GM04503 (cell line): Measurements from ENCODE around the gene RBMS1.
A peak's percentile ranks its signal among the peaks of the same experiment; 100 is the strongest.
"Not testable (repeated sequence)": the region's sequence is repeated elsewhere in the genome, so short reads cannot be mapped to it uniquely, and the experiment has no call there.

Source experiments
- DNase-seq: peaks from one replicate; pipeline ENCODE4 v3.0.0-alpha.2; 2012; ENCODE audit warnings: low read depth

RBMS1 gene

DNA sequence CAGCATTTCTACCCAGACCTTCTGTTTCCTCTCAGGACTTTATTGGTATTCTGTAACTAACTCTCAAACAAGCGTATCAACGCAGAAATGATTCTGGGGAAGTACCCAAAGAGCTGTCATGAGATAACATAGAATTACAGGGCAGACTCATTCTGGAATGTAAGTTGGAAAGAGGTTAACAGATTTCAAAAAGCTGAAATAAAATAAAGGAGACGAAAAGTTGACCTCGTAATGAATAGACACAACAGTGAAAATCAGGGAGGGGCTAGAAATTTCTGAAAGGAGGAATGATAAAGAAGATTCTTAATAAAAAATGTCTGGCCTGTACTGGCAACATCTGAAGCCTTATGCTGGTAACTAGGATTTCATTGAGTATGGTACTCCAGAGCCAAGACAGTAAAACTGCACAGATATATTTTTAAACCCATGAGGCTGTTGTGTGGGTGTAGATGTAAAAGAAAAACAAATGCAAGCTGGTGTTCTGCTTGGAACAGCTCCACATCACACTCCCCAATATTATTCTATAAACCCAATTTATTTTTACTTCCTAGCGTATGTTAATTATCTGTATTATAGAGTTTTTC is 23.9 kb downstream of the RBMS1 start:
- DNase-seq: peak; percentile 44

GRCh38 chr2:160469164-160469563 is 24.4 kb downstream of the RBMS1 start:
- no peak for DNase-seq

- DNase-seq: no peak
These were observed 26.5 kb downstream of the RBMS1 start for GRCh38 chr2:160467086-160467485.

- DNase-seq: no peak
These were observed 28.2 kb downstream of the RBMS1 start for GRCh38 chr2:160465406-160465805.

- no peak for DNase-seq
These were observed 28.6 kb downstream of the RBMS1 start for GRCh38 chr2:160465002-160465401.

DNA sequence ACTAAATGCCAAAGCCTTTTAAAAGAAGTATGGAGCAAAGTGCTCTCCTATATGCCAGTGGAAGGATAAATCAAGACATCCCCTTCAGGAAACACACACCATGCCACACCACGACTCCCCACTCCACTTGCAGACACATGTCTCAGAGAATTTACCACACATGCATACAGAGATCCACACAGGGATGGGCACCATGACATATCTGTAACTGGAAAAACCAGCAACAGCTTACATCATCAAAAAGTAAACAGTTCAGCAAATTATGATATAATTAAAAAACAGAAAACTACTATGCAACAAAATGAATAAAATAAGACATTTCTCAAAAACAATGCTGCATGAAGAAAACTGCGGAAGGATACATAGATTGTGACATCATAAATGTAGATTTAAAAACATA is 29.6 kb downstream of the RBMS1 start:
- DNase-seq: no peak

DNA sequence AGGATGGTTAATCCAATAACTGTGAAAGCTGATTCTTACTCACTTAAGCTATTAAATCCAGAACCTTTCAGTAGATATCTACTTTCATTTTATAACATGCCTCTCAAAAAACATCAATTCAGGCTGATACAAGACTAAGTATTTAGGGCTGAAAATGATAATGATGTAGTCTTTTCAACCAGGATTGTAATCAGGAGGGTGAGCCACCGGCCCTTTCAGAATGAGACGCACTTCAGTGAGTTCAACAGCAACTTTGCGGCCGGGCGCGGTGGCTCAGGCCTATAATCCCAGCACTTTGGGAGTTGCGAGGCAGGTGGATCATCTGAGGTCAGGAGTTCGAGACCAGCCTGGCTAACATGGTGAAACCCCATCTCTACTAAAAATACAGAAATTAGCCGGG is 30.4 kb downstream of the RBMS1 start:
- DNase-seq: no peak

GRCh38 chr2:160460333-160460731 is 33.3 kb downstream of the RBMS1 start:
- DNase-seq: no peak

- DNase-seq: no peak
These were observed 33.9 kb downstream of the RBMS1 start for GRCh38 chr2:160459538-160460332.

DNA sequence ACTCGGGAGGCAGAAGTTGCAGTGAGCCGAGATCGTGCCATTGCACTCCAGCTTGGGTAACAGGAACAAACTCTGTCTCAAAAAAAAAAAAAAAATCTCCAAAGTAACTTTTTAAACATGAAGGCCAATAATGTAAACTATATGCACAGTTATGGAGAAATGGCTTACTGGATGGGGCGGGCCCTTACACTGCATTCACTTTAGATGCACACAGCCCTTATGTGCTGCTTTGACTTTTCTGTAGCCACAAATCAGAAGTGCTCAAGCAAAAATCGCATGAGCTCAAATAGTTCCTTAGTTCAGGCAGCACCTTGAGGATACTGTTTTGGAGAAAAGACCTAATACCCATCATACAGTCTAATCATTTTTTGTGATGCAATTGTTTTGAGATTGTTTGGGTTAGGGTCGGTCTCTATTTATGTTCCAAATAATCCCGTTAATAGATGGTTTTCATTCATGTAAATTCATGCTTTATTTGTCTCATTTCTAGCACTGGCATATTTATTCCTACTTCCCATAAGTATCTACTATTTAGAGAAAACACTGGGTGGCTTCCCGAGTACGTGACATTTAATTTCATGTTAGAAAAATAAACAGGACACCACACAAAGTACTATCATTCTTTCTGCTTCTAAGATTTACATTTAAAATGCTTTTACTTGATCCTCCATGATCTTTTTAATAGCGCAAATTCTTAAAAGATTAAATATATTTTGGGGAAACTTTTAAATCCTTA is 34.7 kb downstream of the RBMS1 start:
- DNase-seq: no peak

DNA sequence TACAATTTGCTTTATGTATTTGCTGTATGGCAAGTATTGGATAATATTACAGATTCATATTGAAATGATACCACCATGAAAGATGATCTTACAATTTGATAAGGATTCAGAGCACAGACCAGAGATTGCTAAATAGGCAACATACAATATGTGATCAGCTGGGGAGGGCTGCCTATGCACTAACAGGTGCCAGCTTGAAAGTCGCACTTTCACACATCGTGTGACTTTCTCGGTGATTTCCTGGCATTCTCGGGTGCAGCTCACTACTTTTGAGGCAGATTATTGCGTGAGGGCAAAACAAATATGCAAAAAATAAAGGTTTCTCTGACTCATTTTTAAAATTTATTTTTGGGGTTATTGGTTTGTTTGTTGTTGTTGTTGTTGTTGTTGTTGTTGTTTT is 36.0 kb downstream of the RBMS1 start:
- no peak for DNase-seq

DNA sequence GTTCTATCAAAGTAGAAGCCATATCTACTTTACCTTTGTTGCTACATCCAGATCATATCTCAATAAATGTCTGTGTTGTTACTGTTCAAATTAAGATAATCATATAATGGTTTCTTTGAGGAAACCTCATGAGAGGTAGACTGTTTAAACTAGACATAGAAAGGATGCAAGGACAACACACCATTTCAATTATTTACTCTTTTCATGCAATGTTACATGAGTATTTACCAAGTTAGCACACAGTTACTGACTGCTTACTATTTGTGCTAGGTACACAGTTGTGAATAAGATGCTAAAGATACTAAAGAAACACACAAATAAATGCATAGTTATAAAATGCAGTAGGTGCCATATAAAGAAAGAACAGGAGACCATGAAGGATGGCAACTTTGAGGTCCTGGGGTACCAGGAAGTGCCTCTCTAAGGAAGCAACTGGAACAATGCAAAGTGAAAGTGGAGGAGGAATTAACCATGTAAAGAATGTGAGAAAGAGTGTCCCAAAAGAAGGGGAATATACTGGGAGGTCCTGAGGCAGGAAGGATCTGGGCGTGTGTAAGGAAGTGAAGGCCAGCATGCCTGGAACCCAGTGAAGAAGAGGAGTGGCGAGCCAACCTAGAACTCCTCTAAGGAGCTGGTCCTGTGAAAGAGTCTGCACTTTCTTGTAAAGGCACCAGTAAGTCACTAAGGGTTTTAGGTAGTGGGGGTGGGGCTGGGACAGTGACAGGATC is 39.4 kb downstream of the RBMS1 start:
- no peak for DNase-seq

- DNase-seq: no peak
These were observed 40.3 kb downstream of the RBMS1 start for GRCh38 chr2:160453111-160453820.

- DNase-seq: no peak
These were observed 43.1 kb downstream of the RBMS1 start for GRCh38 chr2:160450486-160450885.

DNA sequence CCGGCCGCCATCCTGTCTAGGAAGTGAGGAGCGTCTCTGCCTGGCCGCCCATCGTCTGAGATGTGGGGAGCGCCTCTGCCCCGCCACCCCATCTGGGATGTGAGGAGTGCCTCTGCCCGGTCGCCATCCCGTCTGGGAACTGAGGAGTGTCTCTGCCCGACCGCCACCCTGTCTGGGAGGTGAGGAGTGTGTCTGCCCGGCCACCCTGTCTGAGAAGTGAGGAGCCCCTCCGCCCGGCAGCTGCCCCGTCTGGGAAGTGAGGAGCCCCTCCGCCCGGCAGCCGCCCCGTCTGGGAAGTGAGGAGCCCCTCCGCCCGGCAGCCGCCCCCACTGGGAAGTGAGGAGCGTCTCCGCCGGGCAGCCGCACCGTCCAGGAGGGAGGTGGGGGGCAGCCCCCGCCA is 44.8 kb downstream of the RBMS1 start:
- not testable (repeated sequence) for DNase-seq

GRCh38 chr2:160445673-160446072 is 47.9 kb downstream of the RBMS1 start:
- no peak for DNase-seq

GRCh38 chr2:160442603-160443002 is 51.0 kb downstream of the RBMS1 start:
- DNase-seq: no peak

- no peak for DNase-seq
These were observed 52.7 kb downstream of the RBMS1 start for GRCh38 chr2:160440888-160441287.

GRCh38 chr2:160439038-160439437 is 54.6 kb downstream of the RBMS1 start:
- DNase-seq: not testable (repeated sequence)

DNA sequence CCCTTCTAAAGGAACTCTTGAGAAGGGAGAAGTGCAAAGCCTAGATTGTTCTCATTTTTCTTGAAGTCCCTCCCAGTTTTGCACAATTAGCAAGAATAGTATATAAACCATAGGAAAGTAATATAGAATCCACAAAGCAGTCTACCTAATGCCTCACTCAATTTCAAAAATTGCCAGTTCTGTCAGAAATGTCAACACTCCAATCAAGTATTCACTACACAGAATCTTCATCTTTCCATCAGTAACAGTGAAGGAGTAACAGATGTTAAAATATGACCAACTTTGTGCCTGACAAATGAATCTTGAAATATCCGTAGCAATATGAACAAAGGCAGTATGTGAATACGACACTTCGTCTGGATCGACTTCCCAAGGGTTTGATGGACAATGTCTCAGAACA is 56.3 kb downstream of the RBMS1 start:
- no peak for DNase-seq

DNA sequence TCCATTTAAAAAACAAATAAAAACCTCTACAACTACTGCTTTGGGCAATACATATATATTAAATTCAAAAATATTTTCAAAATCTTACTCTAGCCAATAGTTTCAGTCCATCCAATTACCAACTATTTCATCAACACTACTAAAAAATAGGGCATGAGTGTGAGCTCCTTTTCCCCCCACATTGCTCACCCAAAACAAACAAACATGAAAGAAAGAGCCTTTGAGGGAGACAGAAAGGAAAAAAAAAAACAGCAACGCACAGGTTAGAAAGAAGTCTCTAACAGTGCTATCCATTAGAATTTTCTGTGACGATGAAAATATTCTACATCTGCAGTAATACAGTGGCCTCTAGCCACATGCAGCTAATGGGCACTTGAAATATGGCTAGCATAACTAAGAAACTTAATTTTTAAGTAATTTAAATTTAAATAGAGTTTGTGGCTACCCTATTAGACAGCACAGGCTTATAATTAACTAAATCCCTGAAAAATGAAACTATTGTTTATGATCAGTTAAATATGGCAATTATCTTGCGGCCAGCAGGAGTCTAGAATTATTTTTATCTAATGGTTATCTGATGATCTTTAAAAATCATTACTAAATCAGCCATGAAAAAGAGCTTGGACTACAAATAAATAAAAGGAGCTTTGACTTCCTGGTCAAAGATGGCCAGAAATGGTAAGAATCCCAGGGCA is 59.2 kb downstream of the RBMS1 start:
- DNase-seq: no peak
